Activated CD4-positive, alpha-beta T cell treated with anti-CD3 and anti-CD28 coated beads for 48 hours (primary cell): Measurements from ENCODE around the gene CD300LF.

ENCODE experiments used
- DNase-seq: peaks from one replicate; pipeline ENCODE4 v3.0.0-alpha.2; 2020

The CD300LF gene

DNA sequence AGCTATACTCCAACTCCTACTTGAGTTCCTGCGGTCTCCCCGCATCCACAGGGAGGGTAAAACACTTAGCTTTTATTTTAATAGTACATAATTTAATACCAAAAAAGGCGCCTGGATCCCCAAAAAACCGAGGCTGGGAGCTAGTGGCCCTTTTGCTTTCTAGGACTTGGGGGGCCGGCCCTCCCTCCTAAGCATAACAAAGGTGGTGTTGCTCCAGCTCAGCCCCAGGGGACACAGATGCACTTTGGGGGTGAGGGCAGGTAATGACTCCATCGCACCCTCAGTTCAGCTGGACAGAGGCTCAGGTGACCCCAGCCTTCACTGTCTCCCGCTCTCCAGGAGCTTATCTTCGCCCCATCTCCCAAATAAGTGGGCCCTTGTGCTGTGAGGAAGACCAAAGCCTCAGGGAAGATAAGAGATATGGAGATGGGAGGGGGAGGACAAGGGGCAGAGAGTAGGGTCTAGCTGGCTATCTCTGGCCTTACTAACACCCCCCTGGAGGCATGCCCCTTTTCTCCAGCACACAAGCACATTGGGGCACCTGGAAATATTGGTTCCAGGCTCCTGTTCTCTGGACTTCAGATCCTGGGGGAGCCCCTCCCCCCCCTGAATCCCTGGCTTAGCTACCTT lies 32.9 kb upstream of the CD300LF start:
- no peak for DNase-seq

DNA sequence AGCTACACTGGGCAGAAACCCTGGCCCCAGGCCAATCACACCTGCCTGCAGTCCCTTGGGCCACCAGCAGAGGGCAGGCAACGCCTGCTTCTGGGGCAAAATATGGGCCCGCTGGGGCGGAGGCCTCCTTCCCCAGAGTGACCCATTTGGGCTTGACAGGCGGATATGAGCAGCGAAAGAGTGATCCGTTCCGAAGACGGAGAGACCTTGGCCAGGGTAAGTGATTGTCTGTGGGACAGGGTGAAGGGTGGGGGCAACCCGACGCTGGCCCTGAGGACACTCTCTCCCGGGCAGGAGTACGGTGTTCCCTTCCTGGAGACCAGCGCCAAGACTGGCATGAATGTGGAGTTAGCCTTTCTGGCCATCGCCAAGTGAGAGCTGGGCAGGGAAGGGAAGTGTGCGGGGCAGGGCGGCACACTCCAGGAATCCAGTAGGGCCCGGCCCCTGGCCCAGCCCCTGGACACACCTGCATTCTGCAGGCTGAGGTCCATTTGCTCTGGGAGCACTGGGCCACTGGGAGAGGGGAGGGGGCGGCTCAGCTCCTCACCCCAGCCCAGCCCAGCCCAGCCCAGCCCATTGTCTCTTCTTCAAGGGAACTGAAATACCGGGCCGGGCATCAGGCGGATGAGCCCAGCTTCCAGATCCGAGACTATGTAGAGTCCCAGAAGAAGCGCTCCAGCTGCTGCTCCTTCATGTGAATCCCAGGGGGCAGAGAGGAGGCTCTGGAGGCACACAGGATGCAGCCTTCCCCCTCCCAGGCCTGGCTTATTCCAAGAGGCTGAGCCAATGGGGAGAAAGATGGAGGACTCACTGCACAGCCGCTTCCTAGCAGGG lies 32.2 kb upstream of the CD300LF start:
- DNase-seq: peak; percentile 89

- no peak for DNase-seq
These were observed 31.6 kb upstream of the CD300LF start for GRCh38 chr17:74744349-74744713.

DNA sequence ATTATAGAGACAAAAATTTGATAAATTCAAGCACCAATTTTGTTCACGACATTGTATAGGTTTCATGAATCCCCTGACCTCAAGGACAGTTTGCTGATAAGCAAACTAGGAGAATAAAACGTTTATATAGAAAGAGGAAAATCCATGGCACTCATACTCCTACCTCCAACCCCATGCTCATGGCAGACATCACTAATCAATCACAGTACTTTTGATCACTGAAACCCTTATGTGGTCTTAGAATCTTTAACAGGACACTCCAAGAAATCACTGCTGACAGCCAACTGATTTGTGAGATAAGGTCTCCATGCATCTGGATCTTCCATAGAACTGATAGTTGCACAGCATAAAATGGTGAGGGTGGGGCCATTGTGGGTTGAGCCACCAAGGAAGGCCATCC lies 31.0 kb upstream of the CD300LF start:
- DNase-seq: no peak

DNA sequence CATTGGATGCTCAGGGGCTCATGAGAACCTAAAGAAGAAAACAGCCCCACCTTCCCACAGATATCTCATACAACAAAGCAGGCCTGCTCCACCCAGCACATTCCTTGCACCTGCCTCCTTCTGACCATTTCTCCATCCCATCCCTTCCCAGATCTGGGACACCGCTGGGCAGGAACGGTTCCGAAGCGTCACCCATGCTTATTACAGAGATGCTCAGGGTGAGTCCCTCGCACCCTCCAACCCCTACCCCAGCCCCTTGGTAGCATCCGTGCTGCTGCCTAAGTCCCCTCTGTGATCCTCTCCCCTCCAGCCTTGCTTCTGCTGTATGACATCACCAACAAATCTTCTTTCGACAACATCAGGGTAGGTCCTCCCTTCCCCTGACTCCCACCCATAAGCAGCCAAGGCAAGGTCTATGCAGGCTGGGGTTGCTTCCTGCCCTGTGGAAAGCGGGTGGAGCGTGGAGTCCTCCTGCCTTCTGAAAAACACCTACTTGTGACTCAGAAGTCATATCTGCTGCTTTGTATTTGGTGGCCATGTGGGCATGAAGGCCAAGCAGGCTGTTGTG lies 30.3 kb upstream of the CD300LF start:
- DNase-seq: no peak

DNA sequence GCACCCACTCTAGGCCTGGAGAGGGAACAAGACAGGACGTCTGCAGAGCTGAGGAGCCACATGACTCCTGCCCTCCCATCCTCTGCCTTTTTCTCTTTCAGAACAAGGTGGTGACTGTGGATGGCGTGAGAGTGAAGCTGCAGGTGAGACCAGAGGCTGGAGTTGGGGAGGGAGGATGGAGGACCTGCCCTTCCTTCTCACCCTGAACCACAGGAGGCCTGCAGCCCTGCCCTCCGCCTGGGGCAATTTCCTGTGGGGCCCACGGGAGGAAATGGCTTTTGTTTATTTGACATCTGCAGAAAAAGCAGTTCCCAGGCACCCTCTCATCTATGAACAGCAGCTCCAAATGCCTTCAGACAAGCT lies 29.4 kb upstream of the CD300LF start:
- DNase-seq: peak; percentile 56

- no peak for DNase-seq
These were observed 28.1 kb upstream of the CD300LF start for GRCh38 chr17:74740641-74741387.

GRCh38 chr17:74740173-74740572 lies 27.4 kb upstream of the CD300LF start:
- no peak for DNase-seq

GRCh38 chr17:74739227-74739831 lies 26.6 kb upstream of the CD300LF start:
- DNase-seq: no peak

- peak; percentile 77 for DNase-seq
These were observed 25.6 kb upstream of the CD300LF start for GRCh38 chr17:74738051-74738996.

GRCh38 chr17:74737299-74738050 lies 24.8 kb upstream of the CD300LF start:
- peak; percentile 61 for DNase-seq

DNA sequence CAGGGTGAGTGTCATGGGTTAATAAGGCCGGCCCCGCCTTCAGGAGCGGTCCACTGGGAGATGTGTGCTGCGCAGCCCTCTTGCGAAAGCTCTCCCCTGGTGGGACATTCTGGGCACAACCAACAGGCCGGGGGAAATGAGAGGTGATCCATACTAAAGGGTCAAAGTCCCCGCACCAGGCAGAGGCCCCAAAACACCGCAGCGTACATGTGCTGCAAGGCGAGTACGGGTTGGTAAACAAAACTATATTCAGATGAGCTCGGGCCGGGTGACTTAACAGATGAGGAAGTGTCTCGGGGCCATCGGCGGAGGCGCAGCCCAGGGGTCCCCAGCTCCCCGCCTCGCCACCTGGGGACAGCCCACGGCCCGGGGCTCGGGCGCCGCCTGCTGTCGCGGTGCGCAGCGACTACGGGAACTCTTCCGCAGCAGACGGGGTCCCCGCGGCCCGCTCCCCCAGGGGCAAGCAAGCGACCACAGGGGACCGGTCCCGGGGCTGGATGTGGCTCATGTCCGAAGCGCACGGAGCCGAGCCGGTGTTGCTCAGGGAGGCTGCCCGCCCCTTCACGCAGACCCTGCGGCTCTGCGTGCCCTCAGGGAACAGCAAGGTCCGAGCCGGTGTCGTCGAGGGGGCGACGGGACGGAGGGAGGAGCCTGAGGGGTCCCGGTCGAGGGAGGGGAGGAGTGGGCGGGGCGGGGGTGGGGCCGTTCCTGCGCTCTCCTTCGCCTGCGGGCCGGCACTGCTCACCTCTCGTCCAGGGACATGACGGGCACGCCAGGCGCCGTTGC lies 24.0 kb upstream of the CD300LF start, which contains the start of gene RAB37:
Gene RAB37 (plus strand): TSS at position 744 of the 786 bp plus-strand sequence. CDS start 17 bp downstream, at position 761.
- peak; percentile 42 for DNase-seq

- no peak for DNase-seq
These were observed 21.5 kb upstream of the CD300LF start for GRCh38 chr17:74734256-74734655.

- no peak for DNase-seq
These were observed 20.8 kb upstream of the CD300LF start for GRCh38 chr17:74733365-74734122.

- no peak for DNase-seq
These were observed 19.5 kb upstream of the CD300LF start for GRCh38 chr17:74732042-74732867.

DNA sequence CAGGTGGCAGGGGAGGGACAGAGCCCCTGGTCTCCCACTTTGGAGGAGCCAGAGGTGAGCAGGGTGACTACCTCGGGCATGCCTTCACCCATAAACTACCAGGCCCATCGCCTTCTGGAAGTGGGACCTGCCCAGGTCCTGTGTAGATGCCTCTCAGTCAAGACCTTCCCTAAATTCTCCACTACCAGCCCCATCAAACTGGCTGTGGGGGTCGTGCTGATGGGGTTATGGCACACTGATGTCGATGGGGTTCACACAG lies 18.6 kb upstream of the CD300LF start:
- DNase-seq: no peak

DNA sequence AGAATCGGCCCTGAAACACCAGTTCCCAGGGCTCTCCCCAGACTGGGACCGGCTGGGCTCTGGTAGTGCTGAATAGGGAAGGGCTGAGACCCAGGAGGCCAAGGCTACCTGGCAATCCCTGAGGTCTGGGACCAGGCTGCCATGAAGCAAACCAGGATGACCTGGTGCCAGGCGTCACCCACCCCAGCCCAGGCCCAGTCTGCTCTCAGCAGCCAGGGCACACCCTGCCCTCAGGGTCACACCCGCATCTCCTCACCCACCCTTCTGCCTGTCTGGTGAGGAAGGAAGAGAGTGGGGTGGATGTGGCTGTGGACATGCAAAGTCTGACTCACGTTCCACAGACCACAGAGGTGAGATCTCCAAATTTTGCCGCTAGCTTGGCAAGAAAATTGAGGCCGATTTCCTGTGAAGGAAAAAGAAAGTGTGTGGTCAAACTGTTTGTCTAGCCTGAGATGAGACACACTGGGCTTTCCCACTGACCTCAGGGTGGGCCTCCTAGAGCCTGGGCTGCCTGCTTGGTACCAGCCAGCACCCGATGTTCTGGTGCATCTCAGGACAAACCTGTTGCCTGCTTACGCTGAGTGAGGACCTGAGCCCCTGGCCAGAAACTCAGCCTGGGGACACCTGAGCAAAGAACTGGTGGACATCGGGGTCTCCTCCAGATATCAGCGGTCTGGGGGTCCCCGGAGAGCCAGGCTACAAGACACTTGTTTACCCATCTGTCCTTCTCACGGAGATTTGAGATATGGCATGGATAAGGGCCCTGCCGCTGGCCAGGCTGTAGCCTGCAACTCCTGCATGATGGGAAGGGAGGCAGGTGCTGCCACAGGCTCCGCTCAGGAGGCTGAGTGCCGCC lies 18.0 kb upstream of the CD300LF start:
- no peak for DNase-seq

GRCh38 chr17:74729866-74730265 lies 17.1 kb upstream of the CD300LF start:
- DNase-seq: no peak
